ENCODE measurements around the gene NOTCH2. TPM values are rescaled to one million over a fixed set of nuclear protein-coding genes. Genes with fewer than 3 reads are reported as not detected.

NOTCH2 gene
- total RNA-seq, 2 donors from 2014 or later, result 171 to 190 TPM

GRCh38 chr1:119948342-119949214, 120.9 kb downstream of the NOTCH2 start:
- Histone ChIP-seq H3K4me3 (no peak overlapping the region), H3K9me3 (no peaks in the 10 kb centered on the region), H3K4me1 (ENCODE audit: control insufficient read depth in 1 of 2, low read depth in 2 of 2) (peaks cover 7 to 19% of the 10 kb centered on the region in 2 donors), H3K27me3 (replicated peaks; ENCODE audit: insufficient read depth) (no peaks in the 10 kb centered on the region), H3K27ac (peak overlapping the region in 1 of 2 donors; percentile 35), H3K36me3 (peaks cover 49% of the 10 kb centered on the region)
- ATAC-seq (ENCODE audit: insufficient number of reproducible peaks, low FRiP score, low read depth) (peak; percentile 70), DNase-seq (ENCODE audit: low spot score) (peak; percentile 22)
- TF ChIP-seq, protein P1, sequence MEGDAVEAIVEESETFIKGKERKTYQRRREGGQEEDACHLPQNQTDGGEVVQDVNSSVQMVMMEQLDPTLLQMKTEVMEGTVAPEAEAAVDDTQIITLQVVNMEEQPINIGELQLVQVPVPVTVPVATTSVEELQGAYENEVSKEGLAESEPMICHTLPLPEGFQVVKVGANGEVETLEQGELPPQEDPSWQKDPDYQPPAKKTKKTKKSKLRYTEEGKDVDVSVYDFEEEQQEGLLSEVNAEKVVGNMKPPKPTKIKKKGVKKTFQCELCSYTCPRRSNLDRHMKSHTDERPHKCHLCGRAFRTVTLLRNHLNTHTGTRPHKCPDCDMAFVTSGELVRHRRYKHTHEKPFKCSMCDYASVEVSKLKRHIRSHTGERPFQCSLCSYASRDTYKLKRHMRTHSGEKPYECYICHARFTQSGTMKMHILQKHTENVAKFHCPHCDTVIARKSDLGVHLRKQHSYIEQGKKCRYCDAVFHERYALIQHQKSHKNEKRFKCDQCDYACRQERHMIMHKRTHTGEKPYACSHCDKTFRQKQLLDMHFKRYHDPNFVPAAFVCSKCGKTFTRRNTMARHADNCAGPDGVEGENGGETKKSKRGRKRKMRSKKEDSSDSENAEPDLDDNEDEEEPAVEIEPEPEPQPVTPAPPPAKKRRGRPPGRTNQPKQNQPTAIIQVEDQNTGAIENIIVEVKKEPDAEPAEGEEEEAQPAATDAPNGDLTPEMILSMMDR (IDR thresholded peaks at IDR 0.05), result peak; percentile 83

GRCh38 chr1:119947468-119947867, 122.0 kb downstream of the NOTCH2 start:
- Histone ChIP-seq H3K36me3 (peaks cover 38% of the 10 kb centered on the region), H3K4me3 (no peak overlapping the region), H3K9me3 (no peaks in the 10 kb centered on the region), H3K4me1 (ENCODE audit: control insufficient read depth in 1 of 2, low read depth in 2 of 2) (peaks cover 15 to 28% of the 10 kb centered on the region in 2 donors), H3K27me3 (replicated peaks; ENCODE audit: insufficient read depth) (no peaks in the 10 kb centered on the region), H3K27ac (no peak overlapping the region)
- TF ChIP-seq, protein P1 (IDR thresholded peaks at IDR 0.05), result no peak
- no peak for DNase-seq (ENCODE audit: low spot score)
- ATAC-seq (ENCODE audit: insufficient number of reproducible peaks, low FRiP score, low read depth), result no peak

- Histone ChIP-seq H3K27me3 (replicated peaks; ENCODE audit: insufficient read depth) (no peaks in the 10 kb centered on the region), H3K36me3 (peaks cover 31% of the 10 kb centered on the region), H3K4me1 (ENCODE audit: control insufficient read depth in 1 of 2, low read depth in 2 of 2) (peaks cover 15 to 28% of the 10 kb centered on the region in 2 donors), H3K4me3 (no peak overlapping the region), H3K27ac (peak overlapping the region; percentile 19 to 28), H3K9me3 (no peaks in the 10 kb centered on the region)
- no peak for ATAC-seq (ENCODE audit: insufficient number of reproducible peaks, low FRiP score, low read depth)
- TF ChIP-seq, protein P1 (IDR thresholded peaks at IDR 0.05), result no peak
- DNase-seq (ENCODE audit: low spot score), result no peak
These were observed 122.7 kb downstream of the NOTCH2 start for GRCh38 chr1:119946724-119947123.

DNA sequence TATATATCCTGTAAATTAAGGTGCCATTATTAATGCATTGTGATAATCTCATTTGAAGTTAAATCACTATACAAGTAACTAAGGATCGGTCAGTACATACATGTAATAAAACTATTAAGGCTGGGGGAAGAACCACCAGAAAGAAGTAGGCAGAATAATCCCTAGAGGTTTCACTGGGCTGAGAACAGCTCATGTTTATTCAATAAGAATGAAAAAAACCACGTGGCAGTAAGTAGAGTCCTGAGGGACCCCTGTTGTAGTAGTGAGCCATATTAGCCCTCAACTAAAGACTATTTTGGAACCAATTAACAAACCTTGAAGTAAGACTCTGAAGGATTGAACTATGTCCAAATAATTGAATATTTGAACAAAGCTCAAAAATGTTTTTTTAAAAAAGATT, 126.2 kb downstream of the NOTCH2 start:
- H3K4me3 ChIP-seq, result no peak overlapping the region
- peaks cover 15 to 28% of the 10 kb centered on the region in 2 donors for H3K4me1 ChIP-seq (ENCODE audit: control insufficient read depth in 1 of 2, low read depth in 2 of 2)
- no peaks in the 10 kb centered on the region for H3K9me3 ChIP-seq
- no peaks in the 10 kb centered on the region for H3K27me3 ChIP-seq (replicated peaks; ENCODE audit: insufficient read depth)
- ATAC-seq (ENCODE audit: insufficient number of reproducible peaks, low FRiP score, low read depth) (no peak), DNase-seq (ENCODE audit: low spot score) (no peak)
- TF ChIP-seq, protein P1 (IDR thresholded peaks at IDR 0.05), result no peak
- H3K27ac ChIP-seq, result peak overlapping the region; percentile 10 to 23
- H3K36me3 ChIP-seq, result peaks cover 27% of the 10 kb centered on the region

- Histone ChIP-seq H3K4me3 (no peak overlapping the region), H3K27ac (peak overlapping the region in 1 of 2 donors; percentile 12), H3K27me3 (replicated peaks; ENCODE audit: insufficient read depth) (no peaks in the 10 kb centered on the region), H3K36me3 (peaks cover 37% of the 10 kb centered on the region), H3K9me3 (no peaks in the 10 kb centered on the region), H3K4me1 (ENCODE audit: control insufficient read depth in 1 of 2, low read depth in 2 of 2) (peaks cover 12 to 16% of the 10 kb centered on the region in 2 donors)
- ATAC-seq (ENCODE audit: insufficient number of reproducible peaks, low FRiP score, low read depth), result no peak
- TF ChIP-seq, protein P1 (IDR thresholded peaks at IDR 0.05), result no peak
- DNase-seq (ENCODE audit: low spot score), result no peak
These were observed 128.1 kb downstream of the NOTCH2 start for GRCh38 chr1:119941392-119941791.

Measured in thoracic aorta (tissue), 2 donors.